ENCODE data around the gene TOX2.

DNA sequence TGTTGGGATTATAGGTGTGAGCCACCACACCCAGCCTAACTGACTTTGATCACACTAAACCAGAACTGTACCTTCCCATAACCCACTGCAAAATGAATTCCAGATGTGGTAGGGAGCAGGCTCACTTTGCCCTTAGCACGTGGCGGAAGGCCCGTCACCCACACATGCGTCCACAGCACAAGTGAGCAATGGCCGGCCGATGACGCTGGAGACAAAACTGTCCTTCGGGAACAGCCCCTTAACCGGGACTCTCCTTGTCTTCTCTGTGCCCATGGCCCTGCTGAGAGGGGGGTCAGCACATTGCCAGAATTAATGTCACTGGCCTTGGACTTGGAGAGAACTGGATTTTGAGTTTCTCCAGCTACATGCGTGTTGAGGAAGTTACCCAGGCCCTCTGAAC is 107.2 kb downstream of the TOX2 start:
- TF ChIP-seq MAZ (IDR thresholded peaks at IDR 0.05; ENCODE audit: borderline replicate concordance, low read depth, low read length) (no peak), POLR2A (IDR thresholded peaks at IDR 0.05; ENCODE audit: low read depth, low read length) (no peak), RAD21 (IDR thresholded peaks at IDR 0.05; ENCODE audit: low read length) (no peak), SMC3 (IDR thresholded peaks at IDR 0.05; ENCODE audit: low read depth, low read length) (no peak), MXI1 (IDR thresholded peaks at IDR 0.05; ENCODE audit: borderline replicate concordance, low read depth, low read length) (no peak)
- TF ChIP-seq, protein P1, sequence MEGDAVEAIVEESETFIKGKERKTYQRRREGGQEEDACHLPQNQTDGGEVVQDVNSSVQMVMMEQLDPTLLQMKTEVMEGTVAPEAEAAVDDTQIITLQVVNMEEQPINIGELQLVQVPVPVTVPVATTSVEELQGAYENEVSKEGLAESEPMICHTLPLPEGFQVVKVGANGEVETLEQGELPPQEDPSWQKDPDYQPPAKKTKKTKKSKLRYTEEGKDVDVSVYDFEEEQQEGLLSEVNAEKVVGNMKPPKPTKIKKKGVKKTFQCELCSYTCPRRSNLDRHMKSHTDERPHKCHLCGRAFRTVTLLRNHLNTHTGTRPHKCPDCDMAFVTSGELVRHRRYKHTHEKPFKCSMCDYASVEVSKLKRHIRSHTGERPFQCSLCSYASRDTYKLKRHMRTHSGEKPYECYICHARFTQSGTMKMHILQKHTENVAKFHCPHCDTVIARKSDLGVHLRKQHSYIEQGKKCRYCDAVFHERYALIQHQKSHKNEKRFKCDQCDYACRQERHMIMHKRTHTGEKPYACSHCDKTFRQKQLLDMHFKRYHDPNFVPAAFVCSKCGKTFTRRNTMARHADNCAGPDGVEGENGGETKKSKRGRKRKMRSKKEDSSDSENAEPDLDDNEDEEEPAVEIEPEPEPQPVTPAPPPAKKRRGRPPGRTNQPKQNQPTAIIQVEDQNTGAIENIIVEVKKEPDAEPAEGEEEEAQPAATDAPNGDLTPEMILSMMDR (conservative IDR thresholded peaks at IDR 0.05; ENCODE audit: low read depth, low read length), result no peak
- TF ChIP-seq, protein P2, sequence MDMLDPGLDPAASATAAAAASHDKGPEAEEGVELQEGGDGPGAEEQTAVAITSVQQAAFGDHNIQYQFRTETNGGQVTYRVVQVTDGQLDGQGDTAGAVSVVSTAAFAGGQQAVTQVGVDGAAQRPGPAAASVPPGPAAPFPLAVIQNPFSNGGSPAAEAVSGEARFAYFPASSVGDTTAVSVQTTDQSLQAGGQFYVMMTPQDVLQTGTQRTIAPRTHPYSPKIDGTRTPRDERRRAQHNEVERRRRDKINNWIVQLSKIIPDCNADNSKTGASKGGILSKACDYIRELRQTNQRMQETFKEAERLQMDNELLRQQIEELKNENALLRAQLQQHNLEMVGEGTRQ (IDR thresholded peaks at IDR 0.05; ENCODE audit: low read depth, low read length), result no peak

Measured in IMR-90 (cell line).